HepG2 (cell line): ENCODE data around the gene TUBG2. TPM values are rescaled to one million over a fixed set of nuclear protein-coding genes. Genes with fewer than 3 reads are reported as not detected.

Source experiments
- AGO2 ChIP-seq: fragments of 200-400 bp; formaldehyde crosslinking; optimal IDR thresholded peaks from 2 replicates; pipeline ENCODE3; 2017; ENCODE audit warnings: mild to moderate bottlenecking, low read depth, low read length, moderate library complexity
- BHLHE40 ChIP-seq: IDR thresholded peaks from 2 replicates; pipeline ENCODE4 v1.6.1; 2011; ENCODE audit warnings: low read length, improper control_type of control experiment
- BRD4 ChIP-seq: sonication (generic); formaldehyde crosslinking; IDR thresholded peaks from 2 replicates; pipeline ENCODE4 v1.4.0; 2020; ENCODE audit warnings: missing genetic modification reagents
- EHMT2 ChIP-seq: fragments of 200-600 bp; sonication (generic); IDR thresholded peaks from 2 replicates; pipeline ENCODE4 v1.7.0; 2017; ENCODE audit warnings: antibody characterized with exemption, low read depth, low read length, borderline replicate concordance
- JUNB ChIP-seq: sonication (generic); formaldehyde crosslinking; IDR thresholded peaks from 2 replicates; pipeline ENCODE4 v1.8.0; 2022; ENCODE audit warnings: missing genetic modification reagents, mild to moderate bottlenecking, borderline replicate concordance
- MAF1 ChIP-seq: sonication (generic); formaldehyde crosslinking; IDR thresholded peaks from 2 replicates; pipeline ENCODE4 v1.5.0; 2020; ENCODE audit warnings: missing genetic modification reagents, borderline replicate concordance
- MIER3 ChIP-seq: IDR thresholded peaks from 2 replicates; pipeline ENCODE4 v1.6.1; 2016; ENCODE audit warnings: missing compliant biosample characterization, borderline replicate concordance
- MXI1 ChIP-seq: IDR thresholded peaks from 3 replicates; pipeline ENCODE4 v1.6.1; 2012; ENCODE audit warnings: low read depth, low read length, inconsistent platforms, borderline replicate concordance
- NCOA1 ChIP-seq: sonication (generic); formaldehyde crosslinking; IDR thresholded peaks from 2 replicates; pipeline ENCODE4 v1.9.0; 2021; ENCODE audit warnings: missing genetic modification reagents
- NR2C2 ChIP-seq: sonication (generic); formaldehyde crosslinking; IDR thresholded peaks from 2 replicates; pipeline ENCODE4 v1.4.0; 2020; ENCODE audit warnings: missing genetic modification reagents, mild to moderate bottlenecking, moderate library complexity, borderline replicate concordance
- SIX4 ChIP-seq: sonication (generic); formaldehyde crosslinking; IDR thresholded peaks from 2 replicates; pipeline ENCODE4 v1.4.0; 2020; ENCODE audit warnings: missing genetic modification reagents
- SMC3 ChIP-seq: IDR thresholded peaks from 2 replicates; pipeline ENCODE4 v1.6.1; 2011; ENCODE audit warnings: low read length, improper control_type of control experiment
- ZNF232 ChIP-seq: sonication (generic); formaldehyde crosslinking; IDR thresholded peaks from 2 replicates; pipeline ENCODE4 v1.4.0; 2020; ENCODE audit warnings: missing genetic modification reagents, borderline replicate concordance
- ZSCAN31 ChIP-seq: sonication (generic); formaldehyde crosslinking; IDR thresholded peaks from 2 replicates; pipeline ENCODE4 v1.5.0; 2020; ENCODE audit warnings: low read depth, mild to moderate bottlenecking, missing genetic modification reagents
- polyA plus RNA-seq, 8 experiments: library from polyadenylated mRNA; depleted of rRNA in 3 of 8; stranded (reverse) in 7 of 8; unstranded in 1 of 8; fragments of >200 nt; fragmentation: Illumina TruSeq in 4 of 8; extraction: Trizol in 4 of 8; gene quantifications; 2 replicates each; pipeline versions ENCODE4 v1.2.1 to v1.2.3, GENCODE V29; 2011 to 2016; ENCODE audit warnings: low read depth in 4 of 8, missing spikeins in 1 of 8, mixed read lengths in 1 of 8; ENCODE audit not compliant: insufficient read depth in 1 of 8
- total RNA-seq, 5 experiments: library from RNA; depleted of rRNA; stranded (reverse); fragments of >200 nt; fragmentation: Illumina TruSeq; extraction: Trizol; gene quantifications; 2 replicates each; pipeline ENCODE4 v1.2.3, GENCODE V29; 2016; ENCODE audit warnings: low read depth in 1 of 5
- TF ChIP-seq, protein P1 (sequence below), 2 experiments: sonication (generic) in 1 of 2; formaldehyde crosslinking in 1 of 2; IDR thresholded peaks; 2 replicates each; pipeline versions ENCODE4 v1.4.0 to v1.6.1; 2016 to 2020; ENCODE audit warnings: borderline replicate concordance in 1 of 2, low read depth in 1 of 2, mild to moderate bottlenecking in 1 of 2, missing genetic modification reagents in 1 of 2
- TF ChIP-seq, protein P2 (sequence below): IDR thresholded peaks from 2 replicates; pipeline ENCODE4 v1.6.1; 2016; ENCODE audit warnings: low read depth, borderline replicate concordance
- TF ChIP-seq, protein P3 (sequence below): IDR thresholded peaks from 2 replicates; pipeline ENCODE4 v1.6.1; 2012; ENCODE audit warnings: low read length, improper control_type of control experiment
- TF ChIP-seq, protein P4 (sequence below): sonication (generic); formaldehyde crosslinking; IDR thresholded peaks from 2 replicates; pipeline ENCODE4 v1.9.0; 2021; ENCODE audit warnings: missing genetic modification reagents, borderline replicate concordance

TUBG2 gene
- total and polyA plus RNA-seq, 2 of the 13 experiments (the other 11 are each of a cell fraction or from before 2014, with no cell fraction given), result 16.0 to 42.3 TPM

GRCh38 chr17:42677012-42677857 is 18.2 kb downstream of the TUBG2 start (continued):
- no peak for TF ChIP-seq AGO2
- TF ChIP-seq ZNF232, result no peak
- TF ChIP-seq, protein P1, sequence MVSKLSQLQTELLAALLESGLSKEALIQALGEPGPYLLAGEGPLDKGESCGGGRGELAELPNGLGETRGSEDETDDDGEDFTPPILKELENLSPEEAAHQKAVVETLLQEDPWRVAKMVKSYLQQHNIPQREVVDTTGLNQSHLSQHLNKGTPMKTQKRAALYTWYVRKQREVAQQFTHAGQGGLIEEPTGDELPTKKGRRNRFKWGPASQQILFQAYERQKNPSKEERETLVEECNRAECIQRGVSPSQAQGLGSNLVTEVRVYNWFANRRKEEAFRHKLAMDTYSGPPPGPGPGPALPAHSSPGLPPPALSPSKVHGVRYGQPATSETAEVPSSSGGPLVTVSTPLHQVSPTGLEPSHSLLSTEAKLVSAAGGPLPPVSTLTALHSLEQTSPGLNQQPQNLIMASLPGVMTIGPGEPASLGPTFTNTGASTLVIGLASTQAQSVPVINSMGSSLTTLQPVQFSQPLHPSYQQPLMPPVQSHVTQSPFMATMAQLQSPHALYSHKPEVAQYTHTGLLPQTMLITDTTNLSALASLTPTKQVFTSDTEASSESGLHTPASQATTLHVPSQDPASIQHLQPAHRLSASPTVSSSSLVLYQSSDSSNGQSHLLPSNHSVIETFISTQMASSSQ (IDR thresholded peaks at IDR 0.05; ENCODE audit: low read depth), result no peak
- TF ChIP-seq, protein P1 (CRISPR knock-in tag; IDR thresholded peaks at IDR 0.05; ENCODE audit: borderline replicate concordance), result no peak
- peak; percentile 69; the same call in 1 of the 3 replicates for TF ChIP-seq MXI1
- peak; percentile 46; the same call in 1 of the 2 replicates for TF ChIP-seq NCOA1 (CRISPR knock-in tag)
- TF ChIP-seq EHMT2, result no peak
- TF ChIP-seq, protein P2, sequence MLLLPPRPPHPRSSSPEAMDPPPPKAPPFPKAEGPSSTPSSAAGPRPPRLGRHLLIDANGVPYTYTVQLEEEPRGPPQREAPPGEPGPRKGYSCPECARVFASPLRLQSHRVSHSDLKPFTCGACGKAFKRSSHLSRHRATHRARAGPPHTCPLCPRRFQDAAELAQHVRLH (CRISPR knock-in tag), result 0 out of 2 replicates have a peak, but pooled peaks have one; percentile 23
- no peak for TF ChIP-seq JUNB (CRISPR knock-in tag)
- no peak for TF ChIP-seq SMC3
- TF ChIP-seq BRD4 (CRISPR knock-in tag), result no peak
- no peak for TF ChIP-seq MAF1 (CRISPR knock-in tag)
- TF ChIP-seq SIX4 (CRISPR knock-in tag), result 0 out of 2 replicates have a peak, but pooled peaks have one; percentile 1
- no peak for TF ChIP-seq ZSCAN31
- TF ChIP-seq NR2C2 (CRISPR knock-in tag), result no peak
- TF ChIP-seq, protein P3, sequence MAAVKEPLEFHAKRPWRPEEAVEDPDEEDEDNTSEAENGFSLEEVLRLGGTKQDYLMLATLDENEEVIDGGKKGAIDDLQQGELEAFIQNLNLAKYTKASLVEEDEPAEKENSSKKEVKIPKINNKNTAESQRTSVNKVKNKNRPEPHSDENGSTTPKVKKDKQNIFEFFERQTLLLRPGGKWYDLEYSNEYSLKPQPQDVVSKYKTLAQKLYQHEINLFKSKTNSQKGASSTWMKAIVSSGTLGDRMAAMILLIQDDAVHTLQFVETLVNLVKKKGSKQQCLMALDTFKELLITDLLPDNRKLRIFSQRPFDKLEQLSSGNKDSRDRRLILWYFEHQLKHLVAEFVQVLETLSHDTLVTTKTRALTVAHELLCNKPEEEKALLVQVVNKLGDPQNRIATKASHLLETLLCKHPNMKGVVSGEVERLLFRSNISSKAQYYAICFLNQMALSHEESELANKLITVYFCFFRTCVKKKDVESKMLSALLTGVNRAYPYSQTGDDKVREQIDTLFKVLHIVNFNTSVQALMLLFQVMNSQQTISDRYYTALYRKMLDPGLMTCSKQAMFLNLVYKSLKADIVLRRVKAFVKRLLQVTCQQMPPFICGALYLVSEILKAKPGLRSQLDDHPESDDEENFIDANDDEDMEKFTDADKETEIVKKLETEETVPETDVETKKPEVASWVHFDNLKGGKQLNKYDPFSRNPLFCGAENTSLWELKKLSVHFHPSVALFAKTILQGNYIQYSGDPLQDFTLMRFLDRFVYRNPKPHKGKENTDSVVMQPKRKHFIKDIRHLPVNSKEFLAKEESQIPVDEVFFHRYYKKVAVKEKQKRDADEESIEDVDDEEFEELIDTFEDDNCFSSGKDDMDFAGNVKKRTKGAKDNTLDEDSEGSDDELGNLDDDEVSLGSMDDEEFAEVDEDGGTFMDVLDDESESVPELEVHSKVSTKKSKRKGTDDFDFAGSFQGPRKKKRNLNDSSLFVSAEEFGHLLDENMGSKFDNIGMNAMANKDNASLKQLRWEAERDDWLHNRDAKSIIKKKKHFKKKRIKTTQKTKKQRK, result no peak
- TF ChIP-seq, protein P4, sequence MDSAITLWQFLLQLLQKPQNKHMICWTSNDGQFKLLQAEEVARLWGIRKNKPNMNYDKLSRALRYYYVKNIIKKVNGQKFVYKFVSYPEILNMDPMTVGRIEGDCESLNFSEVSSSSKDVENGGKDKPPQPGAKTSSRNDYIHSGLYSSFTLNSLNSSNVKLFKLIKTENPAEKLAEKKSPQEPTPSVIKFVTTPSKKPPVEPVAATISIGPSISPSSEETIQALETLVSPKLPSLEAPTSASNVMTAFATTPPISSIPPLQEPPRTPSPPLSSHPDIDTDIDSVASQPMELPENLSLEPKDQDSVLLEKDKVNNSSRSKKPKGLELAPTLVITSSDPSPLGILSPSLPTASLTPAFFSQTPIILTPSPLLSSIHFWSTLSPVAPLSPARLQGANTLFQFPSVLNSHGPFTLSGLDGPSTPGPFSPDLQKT (CRISPR knock-in tag), result no peak
- no peak; the same call in 1 of the 2 replicates for TF ChIP-seq MIER3 (CRISPR knock-in tag)
- peak; percentile 29 for TF ChIP-seq BHLHE40
